IPS-18a (cell line): ENCODE data around the gene SLC27A1.
"Not testable (repeated sequence)": the region's sequence is repeated elsewhere in the genome, so short reads cannot be mapped to it uniquely, and the experiment has no call there.

ENCODE experiments used
- H3K27ac ChIP-seq: one replicate; pipeline ENCODE4 v1.5.1; 2013; ENCODE audit warnings: low read length
- H3K27me3 ChIP-seq: one replicate; pipeline ENCODE4 v1.6.1; 2013; ENCODE audit warnings: mild to moderate bottlenecking, low read length; ENCODE audit not compliant: control insufficient read depth, insufficient read depth
- H3K36me3 ChIP-seq: one replicate; pipeline ENCODE4 v1.6.1; 2013; ENCODE audit warnings: low read depth, low read length; ENCODE audit not compliant: control insufficient read depth
- H3K4me1 ChIP-seq: one replicate; pipeline ENCODE4 v1.6.1; 2013; ENCODE audit warnings: low read depth, low read length; ENCODE audit not compliant: control insufficient read depth
- H3K4me3 ChIP-seq: one replicate; pipeline ENCODE4 v1.5.1; 2013; ENCODE audit warnings: low read length
- H3K9ac ChIP-seq: one replicate; pipeline ENCODE4 v1.6.1; 2013; ENCODE audit warnings: mild to moderate bottlenecking, low read length, moderate library complexity
- H3K9me3 ChIP-seq: one replicate; pipeline ENCODE4 v1.6.1; 2013; ENCODE audit warnings: low read depth, low read length; ENCODE audit not compliant: control insufficient read depth

SLC27A1 gene

GRCh38 chr19:17506745-17507144, 36.4 kb downstream of the SLC27A1 start:
- Histone ChIP-seq H3K27ac (no peak overlapping the region), H3K4me1 (no peaks in the 10 kb centered on the region), H3K9me3 (no peaks in the 10 kb centered on the region), H3K27me3 (no peaks in the 10 kb centered on the region), H3K9ac (no peak overlapping the region), H3K36me3 (no peaks in the 10 kb centered on the region), H3K4me3 (no peak overlapping the region)

DNA sequence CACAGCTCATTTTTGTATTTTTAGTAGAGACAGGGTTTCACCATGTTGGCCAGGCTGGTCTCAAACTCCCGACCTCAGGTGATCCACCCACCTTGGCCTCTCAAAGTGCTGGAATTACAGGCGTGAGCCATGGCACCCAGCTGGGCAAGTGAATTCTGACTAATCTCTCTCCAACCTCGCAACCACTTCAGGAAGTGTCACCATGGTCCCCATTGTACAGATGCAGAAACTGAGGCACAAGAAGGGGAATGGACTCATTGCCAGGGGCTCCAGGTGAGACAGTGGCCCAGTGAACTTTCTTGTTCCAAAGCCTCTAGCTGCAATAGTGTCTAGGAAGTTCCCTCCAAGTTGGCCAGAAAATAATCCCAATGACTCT, 38.2 kb downstream of the SLC27A1 start:
- not testable (repeated sequence) for H3K4me3 ChIP-seq, H3K27me3 ChIP-seq, H3K9ac ChIP-seq, H3K4me1 ChIP-seq, H3K27ac ChIP-seq, H3K36me3 ChIP-seq, H3K9me3 ChIP-seq

GRCh38 chr19:17510220-17510993, 40.1 kb downstream of the SLC27A1 start:
- H3K4me3 ChIP-seq: peak overlapping the region; percentile 89
- H3K9me3 ChIP-seq: no peaks in the 10 kb centered on the region
- H3K27me3 ChIP-seq: no peaks in the 10 kb centered on the region
- no peak overlapping the region for H3K27ac ChIP-seq
- no peaks in the 10 kb centered on the region for H3K4me1 ChIP-seq
- no peaks in the 10 kb centered on the region for H3K36me3 ChIP-seq
- peak overlapping the region; percentile 85 for H3K9ac ChIP-seq

- peak overlapping the region; percentile 85 for H3K9ac ChIP-seq
- H3K27ac ChIP-seq: peak overlapping the region; percentile 47
- H3K9me3 ChIP-seq: no peaks in the 10 kb centered on the region
- no peaks in the 10 kb centered on the region for H3K27me3 ChIP-seq
- peaks cover 5% of the 10 kb centered on the region for H3K36me3 ChIP-seq
- H3K4me1 ChIP-seq: no peaks in the 10 kb centered on the region
- peak overlapping the region; percentile 89 for H3K4me3 ChIP-seq
These were observed 41.6 kb downstream of the SLC27A1 start for GRCh38 chr19:17511724-17512573.

GRCh38 chr19:17512574-17512939, 42.2 kb downstream of the SLC27A1 start:
- peak overlapping the region; percentile 89 for H3K4me3 ChIP-seq
- no peaks in the 10 kb centered on the region for H3K9me3 ChIP-seq
- H3K4me1 ChIP-seq: no peaks in the 10 kb centered on the region
- no peak overlapping the region for H3K27ac ChIP-seq
- peak overlapping the region; percentile 85 for H3K9ac ChIP-seq
- H3K27me3 ChIP-seq: no peaks in the 10 kb centered on the region
- peaks cover 7% of the 10 kb centered on the region for H3K36me3 ChIP-seq

- H3K36me3 ChIP-seq: peaks cover 12% of the 10 kb centered on the region
- no peak overlapping the region for H3K27ac ChIP-seq
- H3K9me3 ChIP-seq: no peaks in the 10 kb centered on the region
- H3K4me3 ChIP-seq: no peak overlapping the region
- H3K9ac ChIP-seq: no peak overlapping the region
- H3K4me1 ChIP-seq: no peaks in the 10 kb centered on the region
- no peaks in the 10 kb centered on the region for H3K27me3 ChIP-seq
These were observed 45.3 kb downstream of the SLC27A1 start for GRCh38 chr19:17515408-17516149.

GRCh38 chr19:17517898-17518297, 47.6 kb downstream of the SLC27A1 start:
- H3K36me3 ChIP-seq: peaks cover 12% of the 10 kb centered on the region

DNA sequence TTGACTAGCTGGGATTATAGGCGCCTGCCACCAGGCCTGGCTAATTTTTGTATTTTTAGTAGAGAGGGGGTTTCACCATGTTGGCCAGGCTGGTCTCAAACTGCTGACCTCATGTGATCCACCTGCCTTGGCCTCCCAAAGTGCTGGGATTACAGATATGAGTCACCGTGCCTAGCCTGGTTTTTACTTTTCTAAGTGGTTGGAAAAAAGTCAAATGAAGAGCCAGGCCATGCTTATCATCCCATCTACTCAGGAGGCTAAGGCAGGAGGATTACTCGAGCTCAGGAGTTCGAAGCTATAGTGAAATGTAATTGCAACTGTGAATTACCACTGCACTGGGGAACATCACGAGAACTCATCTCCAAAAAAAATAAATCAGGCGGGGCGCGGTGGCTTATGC, 48.3 kb downstream of the SLC27A1 start:
- H3K27ac ChIP-seq, H3K9me3 ChIP-seq, H3K4me1 ChIP-seq, H3K9ac ChIP-seq, H3K27me3 ChIP-seq, H3K4me3 ChIP-seq: not testable (repeated sequence)
- H3K36me3 ChIP-seq: peaks cover 12% of the 10 kb centered on the region

More at GRCh38 chr19:17517898-17518297, 47.6 kb downstream of the SLC27A1 start:
- H3K9ac ChIP-seq: no peak overlapping the region
- H3K27me3 ChIP-seq: no peaks in the 10 kb centered on the region
- no peaks in the 10 kb centered on the region for H3K9me3 ChIP-seq
- no peak overlapping the region for H3K4me3 ChIP-seq
- H3K27ac ChIP-seq: no peak overlapping the region
- no peaks in the 10 kb centered on the region for H3K4me1 ChIP-seq

DNA sequence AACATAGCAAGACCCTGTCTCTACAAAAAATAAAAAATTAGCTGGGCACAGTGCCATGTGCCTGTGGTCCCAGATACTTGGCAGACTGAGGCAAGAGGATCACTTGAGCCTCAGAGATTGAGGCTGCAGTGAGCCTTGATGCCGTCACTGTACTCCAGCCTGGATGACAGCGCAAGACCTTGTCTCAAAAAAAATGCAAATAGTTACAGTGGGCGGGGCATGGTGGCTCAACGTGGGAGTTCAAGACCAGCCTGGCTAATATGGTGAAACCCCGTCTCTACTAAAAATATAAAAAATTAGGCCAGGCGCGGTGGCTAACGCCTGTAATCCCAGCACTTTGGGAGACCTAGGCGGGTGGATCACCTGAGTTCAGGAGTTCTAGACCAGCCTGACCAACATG, 49.6 kb downstream of the SLC27A1 start:
- Histone ChIP-seq H3K36me3 (peaks cover 12% of the 10 kb centered on the region), H3K4me3 (no peak overlapping the region), H3K9ac (no peak overlapping the region)

GRCh38 chr19:17520865-17521264, 50.5 kb downstream of the SLC27A1 start:
- no peak overlapping the region for H3K9ac ChIP-seq
- peaks cover 10% of the 10 kb centered on the region for H3K36me3 ChIP-seq
- H3K9me3 ChIP-seq: no peaks in the 10 kb centered on the region
- H3K4me3 ChIP-seq: no peak overlapping the region
- no peaks in the 10 kb centered on the region for H3K4me1 ChIP-seq
- H3K27ac ChIP-seq: no peak overlapping the region
- H3K27me3 ChIP-seq: no peaks in the 10 kb centered on the region

More for the DNA sequence above, 49.6 kb downstream of the SLC27A1 start:
- Histone ChIP-seq H3K27ac (no peak overlapping the region), H3K9me3 (no peaks in the 10 kb centered on the region), H3K27me3 (no peaks in the 10 kb centered on the region), H3K4me1 (no peaks in the 10 kb centered on the region)
